HG02588 (cell line): Measurements from ENCODE around the gene GPR39.
"Not testable (repeated sequence)": the region's sequence is repeated elsewhere in the genome, so short reads cannot be mapped to it uniquely, and the experiment has no call there.

ENCODE experiments used
- ATAC-seq: cut with Tn5 transposase; IDR thresholded peaks from one replicate; pipeline ENCODE4 v1.9.1; 2021; ENCODE audit warnings: mild to moderate bottlenecking, moderate library complexity; ENCODE audit not compliant: unreplicated experiment

The GPR39 gene

GRCh38 chr2:132416723-132417395 lies at the start of gene GPR39:
GPR39 (plus strand) TSS chr2:132416805.
- no peak for ATAC-seq

DNA sequence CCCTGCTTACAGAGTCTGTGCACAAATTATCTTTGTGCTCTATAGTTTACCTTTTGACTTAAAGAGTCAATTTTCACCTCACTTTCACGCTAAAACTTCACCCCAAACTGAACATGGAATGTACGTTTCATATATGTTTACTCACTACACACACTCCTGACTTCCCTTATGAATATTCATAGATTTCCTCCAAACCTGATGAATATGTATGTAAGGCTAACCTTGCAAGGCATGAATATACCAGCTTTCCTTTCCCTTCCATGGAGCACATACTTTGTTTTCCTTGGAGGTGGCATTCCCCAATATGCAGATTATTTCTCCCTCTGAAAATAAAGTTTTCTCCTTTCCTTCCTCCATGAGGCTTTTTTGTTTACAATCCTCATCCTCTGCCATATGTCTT lies 48.4 kb upstream of the GPR39 start:
- ATAC-seq: no peak

GRCh38 chr2:132372276-132372675 lies 44.3 kb upstream of the GPR39 start:
- ATAC-seq: no peak

DNA sequence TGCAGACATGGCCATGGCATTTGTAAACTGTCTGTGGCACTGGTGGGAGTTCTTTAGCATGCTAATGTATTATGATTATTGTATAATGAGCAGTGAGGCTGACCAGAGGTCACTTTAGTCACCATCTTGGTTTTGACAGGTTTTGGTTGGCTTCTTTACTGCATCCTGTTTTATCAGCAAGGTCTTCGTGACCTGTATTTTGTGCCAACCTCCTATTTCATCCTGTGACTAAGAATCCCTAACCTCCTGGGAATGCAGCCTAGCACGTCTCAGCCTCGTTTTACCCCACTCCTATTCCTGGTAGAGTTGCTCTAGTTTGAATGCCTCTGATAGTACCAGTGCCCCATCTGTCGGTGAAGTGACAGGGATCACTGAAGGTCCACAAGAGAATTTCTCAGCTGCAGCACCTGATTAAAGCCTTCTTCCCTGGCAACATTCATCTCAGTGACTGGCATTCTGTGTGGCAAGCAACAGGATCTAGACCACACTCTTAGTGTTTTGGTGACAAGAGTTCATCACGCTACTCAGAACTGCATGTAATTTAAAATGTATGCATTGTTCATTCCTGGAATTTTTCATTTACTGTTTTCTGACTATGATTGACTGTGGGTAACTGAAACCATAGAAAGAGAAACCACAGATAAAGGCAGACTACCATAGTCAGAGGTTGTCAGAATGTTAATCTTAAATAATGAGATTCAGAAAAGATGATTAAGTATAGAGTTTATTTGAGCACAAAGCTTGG lies 43.0 kb upstream of the GPR39 start:
- ATAC-seq: no peak

DNA sequence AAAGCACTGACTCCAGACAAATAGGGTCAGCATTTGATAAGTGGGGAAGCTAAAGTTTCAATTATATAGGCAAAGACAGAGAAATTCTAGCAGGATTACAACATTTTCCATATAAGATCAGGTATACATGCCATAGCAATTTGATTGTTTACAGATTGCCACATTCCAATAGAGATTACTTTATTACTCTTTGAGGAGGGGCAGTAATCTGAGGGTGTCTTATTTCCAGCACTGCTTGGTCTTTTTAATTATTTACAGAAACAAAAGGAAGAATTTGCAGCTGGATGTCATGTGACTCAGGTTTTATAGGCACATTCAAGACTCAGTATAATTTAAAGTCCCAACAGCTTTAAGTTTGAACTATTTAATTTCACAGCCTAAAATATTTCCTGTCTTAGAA lies 42.5 kb upstream of the GPR39 start:
- ATAC-seq: no peak

DNA sequence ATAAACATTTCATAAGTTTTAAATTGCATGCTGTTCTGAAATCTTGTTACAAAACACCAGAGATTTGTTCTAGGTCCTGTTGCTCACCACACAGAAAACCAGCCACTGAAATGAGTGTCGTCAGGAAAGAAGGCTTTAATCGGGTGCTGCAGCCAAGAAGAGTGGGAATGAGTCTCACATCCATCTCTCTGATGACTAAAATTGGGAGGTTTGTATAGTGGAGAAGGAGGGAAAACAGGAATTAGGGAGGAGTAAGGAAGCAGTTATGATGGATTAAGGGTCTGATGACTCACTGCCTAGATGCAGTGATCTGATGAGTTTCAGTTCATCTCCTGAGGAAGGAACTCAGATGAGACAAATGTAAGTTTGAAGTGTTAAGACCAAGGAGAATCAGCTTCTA lies 42.1 kb upstream of the GPR39 start:
- ATAC-seq: no peak

GRCh38 chr2:132374961-132375360 lies 41.6 kb upstream of the GPR39 start:
- ATAC-seq: no peak

DNA sequence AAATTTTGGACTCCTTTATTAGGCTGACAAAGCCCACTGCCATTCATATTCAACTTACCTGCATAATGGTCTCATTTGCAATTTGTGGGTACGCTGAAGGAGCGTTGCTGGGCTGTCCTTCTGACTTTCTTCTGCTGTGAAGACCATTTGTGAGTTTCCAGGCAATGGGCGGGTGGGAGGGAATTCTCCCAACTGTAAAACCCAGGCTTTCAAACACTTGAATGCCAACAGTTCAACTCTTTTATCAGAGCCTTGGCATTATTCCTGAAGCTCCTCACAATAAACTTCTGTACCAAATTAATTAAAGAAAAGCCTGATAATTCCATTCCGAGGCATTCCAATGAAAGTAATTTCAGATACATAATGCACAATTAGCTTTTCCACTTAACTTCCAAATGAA lies 35.2 kb upstream of the GPR39 start:
- no peak for ATAC-seq

DNA sequence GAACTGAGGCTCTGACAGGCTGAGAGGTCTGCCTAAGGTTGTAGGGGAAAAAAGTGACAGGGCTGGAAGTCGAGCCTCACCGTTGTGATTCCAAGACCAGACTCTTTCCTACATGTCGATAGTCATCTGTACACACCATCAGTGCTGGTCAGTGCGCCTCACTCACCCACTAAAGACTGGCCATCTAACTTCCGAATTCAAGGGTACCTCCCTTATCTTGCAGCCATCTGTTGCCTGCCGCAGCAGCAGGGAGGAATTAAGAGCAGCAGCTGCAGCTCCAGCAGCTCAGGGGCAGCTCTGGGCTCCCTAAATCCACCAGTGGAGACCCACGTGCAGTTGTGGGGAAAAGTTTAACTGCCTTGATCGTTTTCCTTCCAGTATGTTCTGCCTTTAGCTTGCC lies 32.6 kb upstream of the GPR39 start:
- ATAC-seq: no peak

- ATAC-seq: no peak
Measured at GRCh38 chr2:132384491-132385151, 32.0 kb upstream of the GPR39 start.

- no peak for ATAC-seq
Measured at GRCh38 chr2:132387126-132387525, 29.5 kb upstream of the GPR39 start.

- no peak for ATAC-seq
Measured at GRCh38 chr2:132390076-132390475, 26.5 kb upstream of the GPR39 start.

DNA sequence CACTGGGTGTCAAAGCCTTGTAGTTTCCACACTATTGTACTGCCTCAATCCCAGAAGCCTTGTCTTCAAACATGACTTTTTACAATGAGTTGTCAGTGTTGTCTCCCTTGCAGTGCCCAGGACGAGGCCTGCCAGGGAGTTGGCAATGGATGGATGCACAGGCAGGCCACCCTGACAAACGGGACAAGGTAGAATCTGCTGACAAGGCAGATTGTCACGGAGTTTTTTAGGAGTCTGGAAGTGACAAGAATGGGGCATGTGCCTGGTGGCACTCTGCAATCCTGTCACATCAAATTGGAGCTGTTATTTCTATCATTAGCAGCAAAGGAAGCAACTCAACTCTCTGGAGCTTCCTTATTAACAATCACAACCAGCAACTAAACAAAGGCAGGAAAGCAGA lies 25.2 kb upstream of the GPR39 start:
- no peak for ATAC-seq

DNA sequence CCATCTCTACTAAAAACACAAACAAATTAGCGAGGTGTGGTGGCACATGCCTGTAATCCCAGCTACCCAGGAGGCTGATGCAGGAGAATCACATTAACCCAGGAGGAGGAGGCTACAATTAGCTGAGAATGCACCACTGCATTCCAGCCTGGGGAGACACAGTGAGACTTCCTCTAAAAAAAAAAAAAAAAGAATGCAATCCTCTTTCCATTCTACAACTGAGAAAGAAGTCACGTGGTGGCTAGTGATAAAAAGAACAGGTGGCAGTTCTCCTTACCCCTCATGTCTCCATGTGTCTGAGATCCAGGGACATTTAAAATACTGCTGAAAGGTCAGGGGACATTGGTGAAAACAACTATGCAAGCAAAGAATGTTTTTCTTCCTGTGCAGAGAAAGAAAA lies 24.4 kb upstream of the GPR39 start:
- no peak for ATAC-seq

DNA sequence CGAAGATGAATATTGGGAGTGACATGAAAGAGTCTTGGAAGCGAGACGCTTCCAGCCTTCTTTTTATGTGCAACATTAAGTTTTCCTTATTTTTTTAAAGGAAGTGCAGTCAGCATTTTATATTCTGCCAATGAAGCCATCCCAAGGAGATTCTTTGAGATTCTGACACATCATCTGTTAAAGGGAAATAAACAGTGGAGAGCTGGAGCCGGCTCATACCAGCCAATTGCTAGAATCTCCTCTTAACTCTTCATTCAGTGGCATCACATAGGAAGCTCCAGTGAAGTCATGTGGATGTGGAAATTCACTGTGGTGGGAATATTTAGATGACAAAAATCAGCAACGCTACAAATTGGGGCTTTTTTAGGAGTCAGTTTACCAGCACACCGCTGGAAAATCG lies 23.7 kb upstream of the GPR39 start:
- no peak for ATAC-seq

GRCh38 chr2:132397042-132397441 lies 19.6 kb upstream of the GPR39 start:
- ATAC-seq: not testable (repeated sequence)

DNA sequence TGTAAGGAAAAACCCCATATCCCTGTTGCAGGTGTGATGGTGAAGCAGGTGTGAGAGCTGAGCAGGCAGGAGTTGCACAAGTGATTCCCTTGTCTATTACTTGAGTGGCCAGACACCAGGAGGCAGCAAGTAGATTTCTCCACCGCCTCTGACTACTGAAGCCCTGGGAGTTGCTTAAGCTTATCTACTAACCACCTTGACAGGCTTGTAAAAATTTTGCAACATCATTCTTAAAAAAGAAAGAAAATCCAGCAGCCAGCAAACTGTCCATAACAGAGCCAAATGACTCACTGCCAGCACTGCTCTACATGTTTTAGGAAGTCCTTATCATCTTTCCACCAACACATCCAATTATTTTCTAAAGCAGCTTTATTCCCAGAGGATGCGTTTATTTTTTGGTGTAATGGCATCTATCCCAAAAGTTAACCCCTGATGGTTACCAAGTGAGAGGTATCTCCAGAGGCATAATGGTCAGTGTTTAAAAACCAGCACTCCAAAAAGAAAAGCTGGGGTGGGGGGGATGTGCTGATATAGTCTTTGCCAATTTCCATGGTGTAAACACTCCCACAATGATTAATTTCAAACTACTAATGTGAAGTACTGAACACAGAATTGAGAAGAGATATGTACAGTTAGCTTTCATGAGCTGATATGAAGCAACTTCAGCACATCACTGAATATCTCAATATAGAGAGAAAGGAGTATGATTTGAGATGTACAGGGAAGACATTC lies 16.3 kb upstream of the GPR39 start:
- no peak for ATAC-seq

DNA sequence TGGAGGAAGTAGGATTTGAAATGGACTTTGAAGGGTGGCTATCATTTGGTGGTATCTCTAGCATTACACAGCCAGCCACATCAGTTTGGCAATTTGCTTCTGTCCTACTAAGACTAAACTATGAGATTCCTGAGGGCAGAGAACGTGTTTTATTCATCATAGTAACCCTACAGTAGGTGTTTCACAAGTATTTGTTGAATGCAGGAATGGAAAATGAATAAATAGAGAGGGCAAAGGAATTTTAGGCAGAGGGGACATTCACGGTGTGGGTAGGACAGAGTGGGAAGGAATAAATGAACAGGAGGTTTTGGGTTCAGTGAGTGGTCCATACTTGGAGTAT lies 15.7 kb upstream of the GPR39 start:
- no peak for ATAC-seq

DNA sequence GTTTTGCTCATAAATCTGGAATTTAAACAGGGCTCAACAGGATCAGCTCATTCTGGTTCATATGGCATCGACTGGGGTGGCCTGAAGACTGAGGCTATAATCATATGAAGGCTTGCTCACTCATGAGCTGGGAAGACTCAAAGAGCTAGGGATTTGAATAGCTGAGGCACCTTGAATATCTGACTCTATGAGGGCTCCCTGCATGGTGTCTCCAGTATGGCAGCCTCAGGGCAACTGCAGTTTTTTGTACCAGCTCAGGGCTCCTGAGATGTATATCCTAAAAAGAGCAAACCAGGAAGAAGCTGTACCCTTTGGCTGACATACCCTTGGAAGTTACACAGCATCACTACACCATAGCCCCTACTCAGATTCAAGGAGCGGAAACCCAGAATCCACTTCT lies 15.3 kb upstream of the GPR39 start:
- no peak for ATAC-seq

DNA sequence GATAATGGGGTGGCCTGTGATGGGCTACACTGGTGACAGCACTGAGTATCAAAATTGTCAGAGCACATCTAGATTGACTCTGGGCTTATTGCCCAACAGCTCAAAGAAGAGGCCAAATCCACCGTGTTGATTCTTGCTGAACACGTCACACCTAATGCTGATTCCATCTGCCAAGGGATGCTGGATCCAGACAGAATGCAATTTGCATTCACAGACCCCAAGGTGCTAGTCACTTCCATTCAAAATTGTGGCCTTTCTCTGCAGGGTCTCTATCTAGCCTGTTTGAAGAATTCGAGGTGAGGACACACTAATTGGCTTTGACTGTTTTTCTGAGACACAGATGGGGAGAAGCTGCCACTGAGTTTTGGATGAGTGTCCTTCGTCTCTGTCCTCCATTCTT lies 13.5 kb upstream of the GPR39 start:
- no peak for ATAC-seq

DNA sequence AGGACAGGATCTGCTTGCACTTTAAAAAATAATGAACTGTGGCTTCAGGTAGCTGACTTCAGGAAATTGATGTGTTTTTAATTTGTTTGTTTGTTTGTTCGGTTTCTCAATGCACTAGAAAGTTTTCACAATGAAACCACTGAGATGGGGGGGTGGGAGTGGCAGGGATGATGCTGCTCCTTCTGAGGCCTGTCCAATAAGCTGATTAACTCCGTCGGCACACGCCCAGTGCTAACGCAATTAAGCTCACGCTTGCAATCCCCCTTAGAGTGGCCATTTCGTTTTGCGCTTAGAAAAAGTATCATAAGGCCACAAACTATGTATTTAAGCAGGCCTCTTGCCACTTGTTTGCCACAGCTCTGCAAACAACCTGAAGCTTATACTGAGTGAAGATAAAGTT lies 12.5 kb upstream of the GPR39 start:
- ATAC-seq: no peak

DNA sequence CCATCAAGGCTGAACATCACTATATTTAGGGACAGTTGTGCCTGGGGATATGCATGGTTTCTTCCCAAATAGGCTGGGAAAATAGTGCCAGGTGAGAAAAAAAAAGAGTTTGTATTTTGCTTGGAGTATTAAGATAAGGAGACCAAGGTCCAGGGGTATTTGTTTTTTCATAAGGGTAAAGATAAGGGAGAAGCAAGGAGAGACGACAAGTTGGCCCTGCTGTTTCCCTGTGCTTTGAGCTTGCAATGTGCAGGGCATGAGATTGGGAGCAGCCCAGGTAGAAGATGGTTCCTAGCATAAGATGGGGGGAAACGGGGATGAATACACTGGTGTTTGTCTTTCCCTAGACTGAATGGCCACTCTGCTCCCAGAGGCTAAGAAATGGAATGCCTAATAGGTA lies 8.8 kb upstream of the GPR39 start:
- no peak for ATAC-seq
